SK-N-SH (cell line): ENCODE data around the gene HRK. TPM values are rescaled to one million over a fixed set of nuclear protein-coding genes. Genes with fewer than 3 reads are reported as not detected.

ENCODE experiments used
- CTCF ChIA-PET: fragments of 300-600, 350-600 bp; formaldehyde crosslinking; extraction: SDS; loops from one replicate; lab custom pipeline; 2021; lab: Yijun Ruan, JAX
- POLR2A ChIA-PET: fragments of 350-600 bp; sonication (Branson Sonifier 250); formaldehyde crosslinking; extraction: SDS; loops from one replicate; lab custom pipeline; 2020; ENCODE audit warnings: antibody characterized with exemption, inconsistent platforms; lab: Yijun Ruan, JAX
- DNase-seq: peaks from one replicate; pipeline ENCODE4 v3.0.0; 2012
- H2AFZ ChIP-seq: fragments of 200-600 bp; sonication (generic); 2 replicates; pipeline ENCODE4 v1.8.1; 2016; ENCODE audit warnings: antibody characterized with exemption, mild to moderate bottlenecking, low read depth
- H3F3A ChIP-seq: fragments of 200-600 bp; sonication (generic); replicated peaks from 2 replicates; pipeline ENCODE3; 2016; ENCODE audit warnings: antibody characterized with exemption, mild to moderate bottlenecking; ENCODE audit not compliant: insufficient read depth
- H3K27ac ChIP-seq, 2 experiments: fragments of 200-500 bp in 1 of 2; fragments of 200-600 bp in 1 of 2; sonication (Bioruptor generic) in 1 of 2; sonication (generic), shearing (Covaris generic) in 1 of 2; 2 replicates each; pipeline versions ENCODE4 v1.5.1 to v1.6.1; 2014 to 2016; ENCODE audit warnings: low read depth in 2 of 2, inconsistent platforms in 1 of 2, low read length in 1 of 2, mild to moderate bottlenecking in 1 of 2, mixed read lengths in 1 of 2
- H3K27me3 ChIP-seq: fragments of 200-600 bp; sonication (generic), shearing (Covaris generic); 2 replicates; pipeline ENCODE4 v1.6.1; 2016; ENCODE audit warnings: mixed run types; ENCODE audit not compliant: insufficient read depth
- H3K36me3 ChIP-seq, 2 experiments: fragments of 200-500 bp in 1 of 2; fragments of 200-600 bp in 1 of 2; sonication (Bioruptor generic) in 1 of 2; sonication (generic) in 1 of 2; replicated peaks in 1 of 2; 2 replicates each; pipeline versions ENCODE3 to v1.5.1; 2014 to 2016; ENCODE audit warnings: low read length in 1 of 2, mild to moderate bottlenecking in 1 of 2; ENCODE audit not compliant: insufficient read depth in 2 of 2, control insufficient read depth in 1 of 2
- H3K4me1 ChIP-seq, 2 experiments: fragments of 200-500 bp in 1 of 2; fragments of 200-600 bp in 1 of 2; sonication (Bioruptor generic) in 1 of 2; sonication (generic), shearing (Covaris generic) in 1 of 2; 2 replicates each; pipeline versions ENCODE4 v1.5.1 to v1.6.1; 2014 to 2016; ENCODE audit warnings: low read depth in 1 of 2, low read length in 1 of 2, mixed run types in 1 of 2; ENCODE audit not compliant: insufficient read depth in 2 of 2, control insufficient read depth in 1 of 2
- H3K4me2 ChIP-seq: fragments of 200-600 bp; sonication (generic), shearing (Covaris generic); 2 replicates; pipeline ENCODE4 v1.6.1; 2017; ENCODE audit warnings: mixed run types
- H3K4me3 ChIP-seq, 2 experiments: fragments of 200-500 bp in 1 of 2; fragments of 200-600 bp in 1 of 2; sonication (Bioruptor generic) in 1 of 2; sonication (generic), shearing (Covaris generic) in 1 of 2; 2 replicates each; pipeline versions ENCODE4 v1.5.1 to v1.8.1; 2014 to 2016; ENCODE audit warnings: low read depth in 2 of 2, inconsistent platforms in 1 of 2, low read length in 1 of 2, mild to moderate bottlenecking in 1 of 2, mixed read lengths in 1 of 2, moderate library complexity in 1 of 2
- H3K79me2 ChIP-seq: fragments of 200-600 bp; sonication (generic); 2 replicates; pipeline ENCODE4 v1.8.1; 2017; ENCODE audit warnings: mild to moderate bottlenecking; ENCODE audit not compliant: insufficient read depth
- H3K9ac ChIP-seq: fragments of 200-600 bp; sonication (generic); 2 replicates; pipeline ENCODE4 v1.6.1; 2017; ENCODE audit warnings: mixed run types
- H3K9me2 ChIP-seq: fragments of 200-600 bp; sonication (generic); 2 replicates; pipeline ENCODE4 v1.6.1; 2017; ENCODE audit warnings: mixed run types
- H3K9me3 ChIP-seq: fragments of 200-600 bp; sonication (generic); 2 replicates; pipeline ENCODE4 v1.6.1; 2017; ENCODE audit warnings: mixed run types, mild to moderate bottlenecking, moderate library complexity
- H4K20me1 ChIP-seq: fragments of 200-600 bp; sonication (generic); 2 replicates; pipeline ENCODE4 v1.6.1; 2017; ENCODE audit warnings: mild to moderate bottlenecking, mixed run types; ENCODE audit not compliant: insufficient read depth
- EP300 ChIP-seq, 2 experiments: IDR thresholded peaks; 2 replicates each; pipeline versions ENCODE4 v1.4.0 to v1.6.1; 2012; ENCODE audit warnings: borderline replicate concordance in 1 of 2, low read depth in 1 of 2, low read length in 1 of 2
- FOXJ3 ChIP-seq: sonication (generic); formaldehyde crosslinking; IDR thresholded peaks from 2 replicates; pipeline ENCODE4 v1.5.1; 2020; ENCODE audit warnings: mild to moderate bottlenecking, missing genetic modification reagents
- JUND ChIP-seq: IDR thresholded peaks from 2 replicates; pipeline ENCODE4 v1.4.0; 2012
- MEF2A ChIP-seq: IDR thresholded peaks from 2 replicates; pipeline ENCODE4 v1.4.0; 2012; ENCODE audit warnings: low read depth, borderline replicate concordance
- NFIC ChIP-seq: IDR thresholded peaks from 2 replicates; pipeline ENCODE4 v1.4.0; 2012; ENCODE audit warnings: borderline replicate concordance
- NRF1 ChIP-seq: IDR thresholded peaks from 2 replicates; pipeline ENCODE4 v1.6.1; 2012; ENCODE audit warnings: low read depth, mild to moderate bottlenecking, low read length
- RAD21 ChIP-seq: IDR thresholded peaks from 2 replicates; pipeline ENCODE4 v1.6.1; 2012; ENCODE audit warnings: mild to moderate bottlenecking, low read length
- RFX5 ChIP-seq: IDR thresholded peaks from 2 replicates; pipeline ENCODE4 v1.6.1; 2012; ENCODE audit warnings: mild to moderate bottlenecking, improper control_type of control experiment, low read length
- SIN3A ChIP-seq: IDR thresholded peaks from 2 replicates; pipeline ENCODE4 v1.6.1; 2012; ENCODE audit warnings: low read depth, mild to moderate bottlenecking, low read length, moderate library complexity, borderline replicate concordance
- SMC3 ChIP-seq: IDR thresholded peaks from 2 replicates; pipeline ENCODE4 v1.6.1; 2012; ENCODE audit warnings: low read depth, low read length, improper control_type of control experiment
- TAF1 ChIP-seq: IDR thresholded peaks from 2 replicates; pipeline ENCODE4 v1.6.1; 2012; ENCODE audit warnings: low read depth, mild to moderate bottlenecking, low read length, moderate library complexity, borderline replicate concordance
- USF1 ChIP-seq: IDR thresholded peaks from 2 replicates; pipeline ENCODE4 v1.4.0; 2012; ENCODE audit warnings: low read depth, borderline replicate concordance
- ZBTB33 ChIP-seq: IDR thresholded peaks from 2 replicates; pipeline ENCODE4 v1.4.0; 2012; ENCODE audit warnings: low read depth, borderline replicate concordance
- WGBS: methylation state at CpG from one replicate; pipeline ENCODE4 v1.1.6; 2017; ENCODE audit warnings: low lambda C conversion rate; 5-methylcytosine and 5-hydroxymethylcytosine counted together
- polyA plus RNA-seq, 3 experiments: library from polyadenylated mRNA; depleted of rRNA; stranded (reverse); fragments of >200 nt; gene quantifications; 2 replicates each; pipeline ENCODE4 v1.2.3, GENCODE V29; 2012

HRK gene
- polyA plus RNA-seq, 1 of the 3 experiments (the other 2 are of a cell fraction): 0.02 TPM

DNA sequence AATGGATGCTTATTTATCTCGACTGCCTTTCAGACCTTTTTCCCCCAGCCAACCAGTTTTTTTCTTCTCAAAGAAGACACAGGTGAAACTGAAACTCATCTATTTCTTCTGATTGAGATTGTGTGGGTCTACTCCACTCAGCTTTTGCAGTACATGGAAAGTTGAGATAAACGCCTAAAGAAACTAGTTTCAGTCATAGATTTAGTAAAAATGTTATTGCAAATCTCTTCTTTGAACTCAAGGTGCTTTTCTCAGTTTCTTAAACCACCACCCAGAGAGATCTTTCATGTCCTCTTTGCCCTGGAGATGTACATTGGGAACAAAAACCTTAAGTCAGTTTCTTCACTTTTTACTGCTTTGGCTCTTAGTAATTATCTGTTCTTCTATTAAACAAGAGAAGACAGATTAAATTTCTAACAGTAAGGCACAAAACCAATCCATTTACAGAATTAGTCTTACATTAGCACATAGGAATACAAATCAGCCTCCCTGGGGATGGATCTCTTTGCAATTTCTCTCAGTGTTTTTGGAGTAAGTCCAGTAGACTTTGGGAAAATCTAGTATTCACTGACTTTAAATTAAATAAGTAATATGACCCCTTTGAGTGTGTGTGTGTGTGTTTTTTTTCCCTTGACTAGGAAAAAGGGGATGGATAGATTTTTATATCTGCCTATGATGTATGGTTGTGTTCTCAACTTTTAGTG lies 41.1 kb upstream of the HRK start (continued):
- TF ChIP-seq ZBTB33 (no peak), SMC3 (no peak), USF1 (no peak), RFX5 (no peak), SIN3A (no peak)
- TF ChIP-seq, all 33 proteins: peak for 0

- no peak overlapping the region for H3K27ac ChIP-seq
- ChIA-PET POLR2A (no interaction called here), CTCF (no interaction called here)
- H3F3A ChIP-seq: peaks cover 5% of the 10 kb centered on the region
- no peaks in the 10 kb centered on the region for H3K27me3 ChIP-seq
- H2AFZ ChIP-seq: no peak overlapping the region
- no peak overlapping the region for H3K4me3 ChIP-seq
- H3K9me2 ChIP-seq: no peaks in the 10 kb centered on the region
- H4K20me1 ChIP-seq: peaks cover 97% of the 10 kb centered on the region
- no peak overlapping the region for H3K4me2 ChIP-seq
- H3K36me3 ChIP-seq: peaks cover 9 to 22% of the 10 kb centered on the region in 2 experiments
- no peak for DNase-seq
- TF ChIP-seq FOXJ3 (CRISPR knock-in tag): no peak
- TF ChIP-seq NRF1: no peak
- 97% methylated on average over 3 of the region's 3 CpGs for WGBS
- peaks cover 2 to 27% of the 10 kb centered on the region in 2 experiments; a peak in 2 of 4 replicates for H3K4me1 ChIP-seq
- H3K9ac ChIP-seq: no peak overlapping the region
- H3K79me2 ChIP-seq: peaks cover 94% of the 10 kb centered on the region
- H3K9me3 ChIP-seq: no peaks in the 10 kb centered on the region
Measured at GRCh38 chr12:116920939-116921338, 39.7 kb upstream of the HRK start.

DNA sequence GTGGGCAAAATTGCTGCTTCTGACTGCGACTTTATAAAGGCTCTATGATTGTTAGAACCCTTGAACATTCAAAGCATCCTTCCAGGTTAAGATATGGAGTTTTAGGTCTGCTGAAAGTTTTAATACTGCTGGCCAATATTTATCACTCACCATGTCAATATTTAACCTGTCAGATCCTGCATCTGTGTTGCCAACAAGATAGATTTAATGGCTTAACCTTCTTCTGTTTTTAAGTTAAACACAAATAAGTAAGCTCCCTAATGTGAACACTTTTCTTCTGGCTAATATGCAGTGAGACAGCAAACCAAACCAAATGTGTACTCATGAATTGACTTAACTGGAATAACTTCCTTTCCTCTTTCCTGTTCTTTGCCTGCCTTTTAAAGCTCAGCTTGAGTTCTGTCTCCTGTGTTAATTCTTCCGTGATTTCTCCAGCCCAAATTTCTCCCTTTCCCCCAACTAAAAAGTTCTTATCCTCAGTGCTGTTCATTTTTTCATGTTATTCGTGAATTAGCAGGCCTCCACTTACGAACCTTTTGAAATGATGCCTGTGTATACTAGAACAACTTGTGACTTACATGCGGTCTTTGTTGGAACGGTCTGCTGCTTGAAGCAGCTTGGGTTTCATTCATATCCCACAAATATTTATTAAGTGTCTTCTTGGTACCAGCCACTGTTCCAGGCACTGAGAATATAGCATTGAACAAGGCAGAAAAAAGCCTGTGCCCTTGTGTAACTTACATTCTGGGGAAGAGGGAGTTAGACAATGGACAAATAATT lies 38.7 kb upstream of the HRK start:
- DNase-seq: no peak
- Histone ChIP-seq H3K27me3 (no peaks in the 10 kb centered on the region), H3K9me3 (no peaks in the 10 kb centered on the region), H3K9ac (no peak overlapping the region), H3K27ac (no peak overlapping the region), H3K36me3 (peaks cover 6 to 32% of the 10 kb centered on the region in 2 experiments), H3K4me2 (no peak overlapping the region), H3K4me1 (peaks cover 2 to 27% of the 10 kb centered on the region in 2 experiments; a peak in 2 of 4 replicates), H4K20me1 (peaks cover 95% of the 10 kb centered on the region), H2AFZ (no peak overlapping the region), H3F3A (peaks cover 7% of the 10 kb centered on the region), H3K79me2 (peaks cover 96% of the 10 kb centered on the region), H3K9me2 (no peaks in the 10 kb centered on the region), H3K4me3 (no peak overlapping the region)
- CTCF ChIA-PET: no interaction called here
- POLR2A ChIA-PET: no interaction called here
- WGBS: 96% methylated on average over 6 of the region's 6 CpGs
- TF ChIP-seq MEF2A (no peak), NFIC (no peak), JUND (no peak), RAD21 (no peak), ZBTB33 (no peak), EP300 (IDR thresholded peaks at IDR 0.05; ENCODE audit: borderline replicate concordance in 1 of 2, low read depth in 1 of 2, low read length in 1 of 2) (no peak), TAF1 (no peak)
